Subcutaneous abdominal adipose tissue (tissue), 5 donors: ENCODE measurements around the gene C11orf65.

Experiments
- H3K27ac ChIP-seq: one replicate; pipeline ENCODE4 v1.7.0; 2013; ENCODE audit warnings: low read depth, mild to moderate bottlenecking, inconsistent platforms, low read length, moderate library complexity
- H3K27me3 ChIP-seq, 5 donors: one replicate each; pipeline ENCODE4 v1.7.0; 2013; ENCODE audit warnings: low read length in 5 of 5, inconsistent platforms in 1 of 5; ENCODE audit not compliant: control insufficient read depth in 5 of 5, insufficient read depth in 4 of 5
- H3K36me3 ChIP-seq, 5 donors: one replicate each; pipeline ENCODE4 v1.7.0; 2013; ENCODE audit warnings: low read length in 5 of 5; ENCODE audit not compliant: control insufficient read depth in 5 of 5, insufficient read depth in 5 of 5
- H3K4me1 ChIP-seq, 5 donors: one replicate each; pipeline ENCODE4 v1.7.0; 2013; ENCODE audit warnings: low read length in 5 of 5, mild to moderate bottlenecking in 3 of 5, moderate library complexity in 1 of 5; ENCODE audit not compliant: control insufficient read depth in 5 of 5, insufficient read depth in 5 of 5
- H3K4me3 ChIP-seq, 5 donors: one replicate each; pipeline ENCODE4 v1.7.0; 2013; ENCODE audit warnings: low read length in 5 of 5, low read depth in 1 of 5
- H3K9ac ChIP-seq, 5 donors: one replicate each; pipeline ENCODE4 v1.7.0; 2013; ENCODE audit warnings: low read length in 5 of 5, mild to moderate bottlenecking in 4 of 5, moderate library complexity in 3 of 5
- H3K9me3 ChIP-seq, 5 donors: one replicate each; pipeline ENCODE4 v1.7.0; 2013; ENCODE audit warnings: low read length in 5 of 5; ENCODE audit not compliant: control insufficient read depth in 5 of 5
- donor health status: healthy.
- donor health status: healthy.
- donor health status: healthy.
- donor health status: healthy.
- donor health status: healthy.

C11orf65 gene

GRCh38 chr11:108341654-108342053, 125.7 kb downstream of the C11orf65 start:
- H3K36me3 ChIP-seq, result peaks cover 6 to 21% (median 11%) of the 10 kb centered on the region in 5 donors
- H3K9ac ChIP-seq, result no peak overlapping the region
- H3K27ac ChIP-seq, result no peak overlapping the region
- no peaks in the 10 kb centered on the region for H3K4me1 ChIP-seq
- H3K9me3 ChIP-seq, result no peaks in the 10 kb centered on the region
- H3K4me3 ChIP-seq, result no peak overlapping the region
- H3K27me3 ChIP-seq, result no peaks in the 10 kb centered on the region

GRCh38 chr11:108340973-108341372, 126.4 kb downstream of the C11orf65 start:
- Histone ChIP-seq H3K4me1 (no peaks in the 10 kb centered on the region), H3K9ac (no peak overlapping the region), H3K4me3 (no peak overlapping the region), H3K27me3 (no peaks in the 10 kb centered on the region), H3K36me3 (peaks cover 9 to 24% (median 15%) of the 10 kb centered on the region in 5 donors), H3K27ac (no peak overlapping the region), H3K9me3 (no peaks in the 10 kb centered on the region)

GRCh38 chr11:108338750-108339149, 128.6 kb downstream of the C11orf65 start:
- Histone ChIP-seq H3K9me3 (no peaks in the 10 kb centered on the region), H3K4me3 (no peak overlapping the region), H3K27me3 (no peaks in the 10 kb centered on the region), H3K36me3 (peaks cover 19 to 33% (median 25%) of the 10 kb centered on the region in 5 donors), H3K27ac (no peak overlapping the region), H3K9ac (no peak overlapping the region), H3K4me1 (no peaks in the 10 kb centered on the region)

DNA sequence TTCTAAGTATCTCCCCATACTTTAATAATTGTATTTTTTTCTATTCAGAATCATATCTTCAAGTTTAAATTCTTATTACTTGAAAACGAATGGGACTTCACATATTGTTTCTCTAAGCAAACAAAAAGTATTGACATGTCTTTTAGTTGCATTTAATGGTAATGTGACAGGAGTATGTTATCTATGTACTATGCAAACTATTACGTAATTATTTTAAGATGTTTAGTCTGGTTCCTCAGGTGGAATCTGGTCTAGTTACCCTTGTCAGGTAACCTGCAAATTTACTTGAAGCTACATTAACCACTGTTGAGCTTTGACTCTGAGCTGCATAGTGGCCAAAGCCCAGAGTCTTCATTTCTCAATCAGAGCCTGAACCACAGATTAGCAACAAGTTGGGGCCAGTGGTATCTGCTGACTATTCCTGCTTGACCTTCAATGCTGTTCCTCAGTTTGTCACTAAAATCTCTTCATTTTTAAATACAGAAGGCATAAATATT, 133.9 kb downstream of the C11orf65 start:
- peaks cover 48 to 73% (median 56%) of the 10 kb centered on the region in 5 donors for H3K36me3 ChIP-seq
- no peaks in the 10 kb centered on the region for H3K9me3 ChIP-seq
- no peak overlapping the region for H3K4me3 ChIP-seq
- no peaks in the 10 kb centered on the region for H3K27me3 ChIP-seq
- no peaks in the 10 kb centered on the region for H3K4me1 ChIP-seq
- no peak overlapping the region for H3K27ac ChIP-seq
- no peak overlapping the region for H3K9ac ChIP-seq
